Vagina (tissue), 2 donors: ENCODE results near the gene RNF208.

Experiments used
- CTCF ChIP-seq, 3 experiments: fragments of 450-650 bp in 2 of 3; fragments of 200-600 bp in 1 of 3; sonication (generic) in 1 of 3; IDR thresholded peaks; one replicate each; pipeline ENCODE4 v1.5.1; 2017 to 2019; ENCODE audit warnings: antibody characterized with exemption in 3 of 3, mild to moderate bottlenecking in 2 of 3, moderate library complexity in 2 of 3
- POLR2AphosphoS5 ChIP-seq, 2 donors: sonication (generic); formaldehyde crosslinking; IDR thresholded peaks; one replicate each; pipeline ENCODE4 v1.9.0; 2017; ENCODE audit warnings: antibody characterized with exemption in 2 of 2, mild to moderate bottlenecking in 2 of 2, low read depth in 1 of 2; ENCODE audit not compliant: insufficient read depth in 1 of 2

- TF ChIP-seq CTCF (IDR thresholded peaks at IDR 0.05) (no peak), POLR2AphosphoS5 (IDR thresholded peaks at IDR 0.05; ENCODE audit: insufficient read depth in 1 of 2, low read depth in 1 of 2) (no peak)
These were observed 26.4 kb downstream of the RNF208 start for GRCh38 chr9:137195525-137196220.
